ENCODE measurements around the gene SLC12A9. TPM values are rescaled to one million over a fixed set of nuclear protein-coding genes. Genes with fewer than 3 reads are reported as not detected.

The SLC12A9 gene, protein sequence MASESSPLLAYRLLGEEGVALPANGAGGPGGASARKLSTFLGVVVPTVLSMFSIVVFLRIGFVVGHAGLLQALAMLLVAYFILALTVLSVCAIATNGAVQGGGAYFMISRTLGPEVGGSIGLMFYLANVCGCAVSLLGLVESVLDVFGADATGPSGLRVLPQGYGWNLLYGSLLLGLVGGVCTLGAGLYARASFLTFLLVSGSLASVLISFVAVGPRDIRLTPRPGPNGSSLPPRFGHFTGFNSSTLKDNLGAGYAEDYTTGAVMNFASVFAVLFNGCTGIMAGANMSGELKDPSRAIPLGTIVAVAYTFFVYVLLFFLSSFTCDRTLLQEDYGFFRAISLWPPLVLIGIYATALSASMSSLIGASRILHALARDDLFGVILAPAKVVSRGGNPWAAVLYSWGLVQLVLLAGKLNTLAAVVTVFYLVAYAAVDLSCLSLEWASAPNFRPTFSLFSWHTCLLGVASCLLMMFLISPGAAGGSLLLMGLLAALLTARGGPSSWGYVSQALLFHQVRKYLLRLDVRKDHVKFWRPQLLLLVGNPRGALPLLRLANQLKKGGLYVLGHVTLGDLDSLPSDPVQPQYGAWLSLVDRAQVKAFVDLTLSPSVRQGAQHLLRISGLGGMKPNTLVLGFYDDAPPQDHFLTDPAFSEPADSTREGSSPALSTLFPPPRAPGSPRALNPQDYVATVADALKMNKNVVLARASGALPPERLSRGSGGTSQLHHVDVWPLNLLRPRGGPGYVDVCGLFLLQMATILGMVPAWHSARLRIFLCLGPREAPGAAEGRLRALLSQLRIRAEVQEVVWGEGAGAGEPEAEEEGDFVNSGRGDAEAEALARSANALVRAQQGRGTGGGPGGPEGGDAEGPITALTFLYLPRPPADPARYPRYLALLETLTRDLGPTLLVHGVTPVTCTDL
- total RNA-seq = 15.4 and 21.3 TPM in 2 replicates
- 17.1 and 23.5 TPM in 2 replicates for polyA plus RNA-seq

DNA sequence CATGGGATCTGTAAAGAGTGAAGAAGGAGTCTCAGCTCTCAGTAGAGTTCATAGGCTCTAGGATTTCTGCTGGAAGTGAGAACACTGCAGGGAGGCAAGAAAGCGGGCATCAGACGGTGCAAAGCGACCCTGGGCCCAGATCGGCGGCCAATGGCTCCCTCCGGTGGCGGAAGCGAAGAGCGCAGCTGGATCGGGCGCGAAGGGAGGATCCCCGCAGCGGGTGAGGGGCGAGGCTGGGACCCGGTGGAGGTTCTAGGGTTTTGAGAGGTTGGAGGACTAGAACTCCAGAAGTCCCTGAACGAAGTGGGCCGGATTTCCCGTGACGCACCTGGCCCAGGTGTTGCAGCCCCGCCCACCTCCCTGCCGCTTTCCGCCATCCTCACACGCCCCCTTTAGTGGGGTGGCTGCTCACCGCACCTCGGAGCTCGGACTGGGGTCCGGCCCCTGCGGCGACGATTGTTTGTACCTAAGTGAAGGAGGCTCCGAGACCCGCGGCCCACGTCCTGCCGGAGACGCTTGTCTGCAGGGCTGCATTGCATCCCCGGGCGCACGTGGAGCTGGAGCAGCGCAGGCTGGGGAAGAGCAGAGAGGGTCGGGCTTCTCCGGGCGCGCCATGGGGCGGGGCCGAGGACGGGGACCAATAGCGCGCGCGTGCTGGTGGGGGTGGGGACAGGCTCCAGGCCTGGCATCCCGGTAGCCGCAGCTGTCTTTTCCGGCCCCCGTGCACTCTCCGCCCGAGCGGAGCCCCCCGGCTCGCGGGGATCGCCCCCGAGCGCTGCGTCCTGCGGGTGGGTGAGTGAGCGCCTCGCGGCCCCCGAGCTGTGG lies at the start of gene SLC12A9:
SLC12A9 (plus strand) TSS at position 666 of the 825 bp plus-strand sequence. CDS start 1,485 bp downstream, outside the sequence.
- H3K36me3 ChIP-seq (replicated peaks; ENCODE audit: insufficient read depth, low read depth) = no peaks in the 10 kb centered on the region
- no peaks in the 10 kb centered on the region for H3K4me1 ChIP-seq (ENCODE audit: insufficient read depth)
- TF ChIP-seq, protein P1, sequence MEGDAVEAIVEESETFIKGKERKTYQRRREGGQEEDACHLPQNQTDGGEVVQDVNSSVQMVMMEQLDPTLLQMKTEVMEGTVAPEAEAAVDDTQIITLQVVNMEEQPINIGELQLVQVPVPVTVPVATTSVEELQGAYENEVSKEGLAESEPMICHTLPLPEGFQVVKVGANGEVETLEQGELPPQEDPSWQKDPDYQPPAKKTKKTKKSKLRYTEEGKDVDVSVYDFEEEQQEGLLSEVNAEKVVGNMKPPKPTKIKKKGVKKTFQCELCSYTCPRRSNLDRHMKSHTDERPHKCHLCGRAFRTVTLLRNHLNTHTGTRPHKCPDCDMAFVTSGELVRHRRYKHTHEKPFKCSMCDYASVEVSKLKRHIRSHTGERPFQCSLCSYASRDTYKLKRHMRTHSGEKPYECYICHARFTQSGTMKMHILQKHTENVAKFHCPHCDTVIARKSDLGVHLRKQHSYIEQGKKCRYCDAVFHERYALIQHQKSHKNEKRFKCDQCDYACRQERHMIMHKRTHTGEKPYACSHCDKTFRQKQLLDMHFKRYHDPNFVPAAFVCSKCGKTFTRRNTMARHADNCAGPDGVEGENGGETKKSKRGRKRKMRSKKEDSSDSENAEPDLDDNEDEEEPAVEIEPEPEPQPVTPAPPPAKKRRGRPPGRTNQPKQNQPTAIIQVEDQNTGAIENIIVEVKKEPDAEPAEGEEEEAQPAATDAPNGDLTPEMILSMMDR (IDR thresholded peaks at IDR 0.05; ENCODE audit: poor library complexity) = peak; percentile 97
- TF ChIP-seq EZH2 (IDR thresholded peaks at IDR 0.05; ENCODE audit: borderline replicate concordance) = no peak

DNA sequence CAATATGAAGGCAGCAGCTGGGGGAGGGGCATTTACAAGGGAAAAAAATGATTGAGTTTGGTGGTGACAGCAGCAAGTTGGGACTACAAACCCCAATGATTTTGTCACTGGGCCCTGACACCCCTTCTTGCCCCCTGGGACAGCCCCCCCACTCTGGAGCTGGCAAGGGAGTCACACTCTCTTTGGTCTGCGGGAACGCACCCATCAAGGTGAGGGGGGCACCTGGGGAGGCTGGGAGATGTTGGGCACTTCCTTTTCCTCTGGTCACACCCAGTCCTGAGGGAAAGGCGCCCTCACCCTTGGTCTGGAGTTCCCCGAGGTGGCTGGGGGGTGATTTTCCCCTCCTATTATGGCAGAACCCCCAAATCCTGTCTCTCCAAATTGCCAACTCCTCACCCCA lies 49.6 kb upstream of the SLC12A9 start:
- no peak overlapping the region for H3K4me3 ChIP-seq
- 92% methylated on average over 4 of the region's 4 CpGs for WGBS (ENCODE audit: low lambda C conversion rate, missing lambda C conversion rate)
- peak overlapping the region; percentile 77 for H3K27ac ChIP-seq

More for the DNA sequence above, at the start of gene SLC12A9:
- Histone ChIP-seq H4K20me1 (ENCODE audit: insufficient read depth, poor library complexity, severe bottlenecking) (no peaks in the 10 kb centered on the region), H3K9me2 (replicated peaks; ENCODE audit: insufficient read depth) (no peaks in the 10 kb centered on the region), H3K4me3 (peak within 1 kb of the TSS; percentile 96), H3K27ac (peak within 1 kb of the TSS; percentile 8), H3K4me2 (peak within 1 kb of the TSS; percentile 97), H3K9me3 (ENCODE audit: low read depth) (no peaks in the 10 kb centered on the region), H3K27me3 (no peaks in the 10 kb centered on the region), H3K79me2 (peaks cover 18% of the 10 kb centered on the region), H2AFZ (peak within 1 kb of the TSS; percentile 88)
- peak; percentile 95 for DNase-seq (ENCODE audit: low spot score)
- WGBS (ENCODE audit: low lambda C conversion rate, missing lambda C conversion rate) = 1% methylated on average over 42 of the region's 71 CpGs

DNA sequence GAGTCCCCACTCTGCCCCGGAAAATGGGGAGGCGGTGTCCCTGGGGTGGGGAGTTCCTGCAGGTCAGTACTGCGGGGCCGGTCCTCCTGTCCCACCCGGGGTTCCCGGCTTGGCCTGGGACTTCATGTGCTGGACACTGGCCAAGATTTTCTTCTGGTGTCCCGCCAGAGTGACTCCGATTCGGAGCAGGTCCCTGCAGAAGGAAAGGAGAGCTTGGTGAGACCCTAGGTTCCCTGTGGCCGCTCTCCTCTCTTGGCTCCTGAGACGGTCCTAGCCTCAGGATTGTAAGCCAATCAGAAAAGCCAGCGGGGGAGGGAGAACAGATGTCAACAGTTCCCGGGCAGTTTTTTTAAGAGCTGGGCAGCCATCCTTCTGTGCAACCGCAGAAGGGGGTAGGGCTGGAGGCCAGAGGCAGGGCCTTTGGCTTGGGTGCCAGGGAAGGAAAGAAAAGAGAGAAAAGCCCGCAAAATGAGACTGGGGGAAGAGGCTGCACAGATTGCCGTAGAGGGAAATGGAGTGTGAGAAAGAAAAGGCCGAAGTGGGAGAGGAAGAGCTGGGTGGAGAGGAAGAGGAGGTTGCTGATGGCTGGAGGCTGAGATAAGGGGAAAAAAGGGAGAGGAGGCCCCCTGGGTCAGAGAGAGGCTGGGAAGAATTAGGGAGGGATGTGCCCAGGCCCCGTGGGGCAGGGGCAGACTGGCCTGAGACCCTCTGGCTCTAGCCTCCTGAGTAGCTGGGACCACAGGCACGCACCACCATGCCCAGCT lies 48.9 kb upstream of the SLC12A9 start:
- H3K4me1 ChIP-seq (ENCODE audit: insufficient read depth) = peaks cover 44% of the 10 kb centered on the region
- DNase-seq (ENCODE audit: low spot score) = peak; percentile 90
- H4K20me1 ChIP-seq (ENCODE audit: insufficient read depth, poor library complexity, severe bottlenecking) = no peaks in the 10 kb centered on the region
- H3K36me3 ChIP-seq (replicated peaks; ENCODE audit: insufficient read depth, low read depth) = no peaks in the 10 kb centered on the region
- TF ChIP-seq, protein P1 (IDR thresholded peaks at IDR 0.05; ENCODE audit: poor library complexity) = no peak
- TF ChIP-seq EZH2 (IDR thresholded peaks at IDR 0.05; ENCODE audit: borderline replicate concordance) (no peak), EZH2phosphoT487 (IDR thresholded peaks at IDR 0.05; ENCODE audit: low read depth, severe bottlenecking, unreplicated experiment) (no peak)
- no peak overlapping the region for H3K4me2 ChIP-seq
- H2AFZ ChIP-seq = no peak overlapping the region
- H3K27me3 ChIP-seq = no peaks in the 10 kb centered on the region
- no peak overlapping the region for H3K4me3 ChIP-seq
- no peaks in the 10 kb centered on the region for H3K9me3 ChIP-seq (ENCODE audit: low read depth)
- WGBS (ENCODE audit: low lambda C conversion rate, missing lambda C conversion rate) = 57% methylated on average over 19 of the region's 19 CpGs
- peaks cover 2% of the 10 kb centered on the region for H3K79me2 ChIP-seq
- H3K27ac ChIP-seq = peak overlapping the region; percentile 77
- no peaks in the 10 kb centered on the region for H3K9me2 ChIP-seq (replicated peaks; ENCODE audit: insufficient read depth)

More for the DNA sequence above, 49.6 kb upstream of the SLC12A9 start:
- Histone ChIP-seq H2AFZ (no peak overlapping the region), H3K27me3 (no peaks in the 10 kb centered on the region), H3K4me2 (peak overlapping the region; percentile 61), H4K20me1 (ENCODE audit: insufficient read depth, poor library complexity, severe bottlenecking) (no peaks in the 10 kb centered on the region), H3K4me1 (ENCODE audit: insufficient read depth) (peaks cover 44% of the 10 kb centered on the region), H3K9me2 (replicated peaks; ENCODE audit: insufficient read depth) (no peaks in the 10 kb centered on the region), H3K36me3 (replicated peaks; ENCODE audit: insufficient read depth, low read depth) (no peaks in the 10 kb centered on the region), H3K79me2 (peaks cover under 1% of the 10 kb centered on the region), H3K9me3 (ENCODE audit: low read depth) (no peaks in the 10 kb centered on the region)
- TF ChIP-seq EZH2phosphoT487 (IDR thresholded peaks at IDR 0.05; ENCODE audit: low read depth, severe bottlenecking, unreplicated experiment) = no peak
- no peak for TF ChIP-seq EZH2 (IDR thresholded peaks at IDR 0.05; ENCODE audit: borderline replicate concordance)
- TF ChIP-seq, protein P1 (IDR thresholded peaks at IDR 0.05; ENCODE audit: poor library complexity) = no peak
- DNase-seq (ENCODE audit: low spot score) = no peak
